H1 (cell line): Measurements from ENCODE around the gene PTPRJ. TPM values are rescaled to one million over a fixed set of nuclear protein-coding genes. Genes with fewer than 3 reads are reported as not detected.

Experiments
- CEBPB ChIP-seq: IDR thresholded peaks from 2 replicates; pipeline ENCODE4 v1.6.1; 2012; ENCODE audit warnings: low read depth, low read length
- CREB1 ChIP-seq: IDR thresholded peaks from 2 replicates; pipeline ENCODE4 v1.6.1; 2012; ENCODE audit warnings: inconsistent platforms
- HDAC6 ChIP-seq: IDR thresholded peaks from one replicate; pipeline ENCODE4 v1.7.1; 2012; ENCODE audit warnings: low read depth, mild to moderate bottlenecking, inconsistent platforms, low read length, moderate library complexity
- POU5F1 ChIP-seq: IDR thresholded peaks from 2 replicates; pipeline ENCODE4 v1.6.1; 2011; ENCODE audit warnings: low read depth, mild to moderate bottlenecking, low read length, moderate library complexity
- RXRA ChIP-seq: IDR thresholded peaks from 2 replicates; pipeline ENCODE4 v1.6.1; 2011; ENCODE audit warnings: low read depth, mild to moderate bottlenecking, low read length, moderate library complexity; ENCODE audit not compliant: insufficient read depth
- SIN3A ChIP-seq, 2 experiments: IDR thresholded peaks in 1 of 2; conservative IDR thresholded peaks in 1 of 2; 2 replicates each; pipeline ENCODE4 v1.6.1; 2011 to 2012; ENCODE audit warnings: low read length in 2 of 2, improper control_type of control experiment in 1 of 2, low read depth in 1 of 2, mild to moderate bottlenecking in 1 of 2
- SIX5 ChIP-seq: IDR thresholded peaks from 2 replicates; pipeline ENCODE4 v1.6.1; 2011; ENCODE audit warnings: mild to moderate bottlenecking, low read depth, low read length
- polyA plus RNA-seq, 7 experiments: library from polyadenylated mRNA; depleted of rRNA in 3 of 7; stranded (reverse) in 5 of 7; unstranded in 2 of 7; fragments of >200 nt in 5 of 7; fragments of 200-250 nt in 2 of 7; gene quantifications; 1 replicate in 5 of 7; 2 replicates in 1 of 7; 4 replicates in 1 of 7; pipeline versions ENCODE4 v1.2.1 to v1.2.3, GENCODE V29; 2011 to 2013; ENCODE audit warnings: missing spikeins in 2 of 7, mixed read lengths in 2 of 7
- total RNA-seq: library from RNA; stranded (reverse); fragmentation: NEBNext Ultra II Directional; extraction: Animal tissue kit (Norgen Biotek cat#: 25700); gene quantifications from 2 replicates; pipeline ENCODE4 v1.2.1, GENCODE V29; 2021
- TF ChIP-seq, protein P1 (sequence below): fragments of 300-600 bp; sonication (generic); IDR thresholded peaks from 2 replicates; pipeline ENCODE4 v1.7.1; 2012; ENCODE audit warnings: low read length, moderate library complexity, mild to moderate bottlenecking, inconsistent platforms; ENCODE audit not compliant: insufficient replicate concordance
- TF ChIP-seq, protein P2 (sequence below), 3 experiments: IDR thresholded peaks; 1 replicate in 2 of 3; 2 replicates in 1 of 3; pipeline versions ENCODE4 v1.5.1 to v1.6.1; 2011; ENCODE audit warnings: low read length in 3 of 3, mild to moderate bottlenecking in 3 of 3, inconsistent platforms in 2 of 3, low read depth in 1 of 3, moderate library complexity in 1 of 3; ENCODE audit not compliant: insufficient read depth in 1 of 3; ENCODE audit errors: control extremely low read depth in 1 of 3

The PTPRJ gene
- total and polyA plus RNA-seq, 2 of the 8 experiments (the other 6 are each of a cell fraction or from before 2014, with no cell fraction given), result 4.4 to 22.6 TPM

DNA sequence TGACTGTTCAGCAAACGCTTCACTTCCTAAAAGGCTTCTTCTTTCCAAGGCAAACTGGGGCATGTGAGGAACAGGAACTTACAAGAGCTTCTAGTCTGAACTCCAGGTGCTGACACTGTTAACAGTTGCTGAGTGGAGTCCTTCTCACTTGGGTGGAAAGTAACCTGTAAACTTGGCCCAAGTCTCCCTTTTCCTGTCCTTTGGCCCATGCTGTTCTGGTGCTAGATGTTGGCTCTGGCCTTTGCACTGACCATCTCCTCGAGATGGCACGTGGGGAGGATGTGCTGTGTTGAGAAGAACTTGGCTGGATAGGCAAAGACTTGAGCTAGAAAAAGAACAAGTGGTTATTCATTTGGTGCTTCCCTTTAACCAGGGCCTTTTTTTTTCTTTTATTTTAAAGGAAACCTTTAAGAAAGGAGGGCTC, 53.6 kb downstream of the PTPRJ start (continued):
- TF ChIP-seq, protein P1, sequence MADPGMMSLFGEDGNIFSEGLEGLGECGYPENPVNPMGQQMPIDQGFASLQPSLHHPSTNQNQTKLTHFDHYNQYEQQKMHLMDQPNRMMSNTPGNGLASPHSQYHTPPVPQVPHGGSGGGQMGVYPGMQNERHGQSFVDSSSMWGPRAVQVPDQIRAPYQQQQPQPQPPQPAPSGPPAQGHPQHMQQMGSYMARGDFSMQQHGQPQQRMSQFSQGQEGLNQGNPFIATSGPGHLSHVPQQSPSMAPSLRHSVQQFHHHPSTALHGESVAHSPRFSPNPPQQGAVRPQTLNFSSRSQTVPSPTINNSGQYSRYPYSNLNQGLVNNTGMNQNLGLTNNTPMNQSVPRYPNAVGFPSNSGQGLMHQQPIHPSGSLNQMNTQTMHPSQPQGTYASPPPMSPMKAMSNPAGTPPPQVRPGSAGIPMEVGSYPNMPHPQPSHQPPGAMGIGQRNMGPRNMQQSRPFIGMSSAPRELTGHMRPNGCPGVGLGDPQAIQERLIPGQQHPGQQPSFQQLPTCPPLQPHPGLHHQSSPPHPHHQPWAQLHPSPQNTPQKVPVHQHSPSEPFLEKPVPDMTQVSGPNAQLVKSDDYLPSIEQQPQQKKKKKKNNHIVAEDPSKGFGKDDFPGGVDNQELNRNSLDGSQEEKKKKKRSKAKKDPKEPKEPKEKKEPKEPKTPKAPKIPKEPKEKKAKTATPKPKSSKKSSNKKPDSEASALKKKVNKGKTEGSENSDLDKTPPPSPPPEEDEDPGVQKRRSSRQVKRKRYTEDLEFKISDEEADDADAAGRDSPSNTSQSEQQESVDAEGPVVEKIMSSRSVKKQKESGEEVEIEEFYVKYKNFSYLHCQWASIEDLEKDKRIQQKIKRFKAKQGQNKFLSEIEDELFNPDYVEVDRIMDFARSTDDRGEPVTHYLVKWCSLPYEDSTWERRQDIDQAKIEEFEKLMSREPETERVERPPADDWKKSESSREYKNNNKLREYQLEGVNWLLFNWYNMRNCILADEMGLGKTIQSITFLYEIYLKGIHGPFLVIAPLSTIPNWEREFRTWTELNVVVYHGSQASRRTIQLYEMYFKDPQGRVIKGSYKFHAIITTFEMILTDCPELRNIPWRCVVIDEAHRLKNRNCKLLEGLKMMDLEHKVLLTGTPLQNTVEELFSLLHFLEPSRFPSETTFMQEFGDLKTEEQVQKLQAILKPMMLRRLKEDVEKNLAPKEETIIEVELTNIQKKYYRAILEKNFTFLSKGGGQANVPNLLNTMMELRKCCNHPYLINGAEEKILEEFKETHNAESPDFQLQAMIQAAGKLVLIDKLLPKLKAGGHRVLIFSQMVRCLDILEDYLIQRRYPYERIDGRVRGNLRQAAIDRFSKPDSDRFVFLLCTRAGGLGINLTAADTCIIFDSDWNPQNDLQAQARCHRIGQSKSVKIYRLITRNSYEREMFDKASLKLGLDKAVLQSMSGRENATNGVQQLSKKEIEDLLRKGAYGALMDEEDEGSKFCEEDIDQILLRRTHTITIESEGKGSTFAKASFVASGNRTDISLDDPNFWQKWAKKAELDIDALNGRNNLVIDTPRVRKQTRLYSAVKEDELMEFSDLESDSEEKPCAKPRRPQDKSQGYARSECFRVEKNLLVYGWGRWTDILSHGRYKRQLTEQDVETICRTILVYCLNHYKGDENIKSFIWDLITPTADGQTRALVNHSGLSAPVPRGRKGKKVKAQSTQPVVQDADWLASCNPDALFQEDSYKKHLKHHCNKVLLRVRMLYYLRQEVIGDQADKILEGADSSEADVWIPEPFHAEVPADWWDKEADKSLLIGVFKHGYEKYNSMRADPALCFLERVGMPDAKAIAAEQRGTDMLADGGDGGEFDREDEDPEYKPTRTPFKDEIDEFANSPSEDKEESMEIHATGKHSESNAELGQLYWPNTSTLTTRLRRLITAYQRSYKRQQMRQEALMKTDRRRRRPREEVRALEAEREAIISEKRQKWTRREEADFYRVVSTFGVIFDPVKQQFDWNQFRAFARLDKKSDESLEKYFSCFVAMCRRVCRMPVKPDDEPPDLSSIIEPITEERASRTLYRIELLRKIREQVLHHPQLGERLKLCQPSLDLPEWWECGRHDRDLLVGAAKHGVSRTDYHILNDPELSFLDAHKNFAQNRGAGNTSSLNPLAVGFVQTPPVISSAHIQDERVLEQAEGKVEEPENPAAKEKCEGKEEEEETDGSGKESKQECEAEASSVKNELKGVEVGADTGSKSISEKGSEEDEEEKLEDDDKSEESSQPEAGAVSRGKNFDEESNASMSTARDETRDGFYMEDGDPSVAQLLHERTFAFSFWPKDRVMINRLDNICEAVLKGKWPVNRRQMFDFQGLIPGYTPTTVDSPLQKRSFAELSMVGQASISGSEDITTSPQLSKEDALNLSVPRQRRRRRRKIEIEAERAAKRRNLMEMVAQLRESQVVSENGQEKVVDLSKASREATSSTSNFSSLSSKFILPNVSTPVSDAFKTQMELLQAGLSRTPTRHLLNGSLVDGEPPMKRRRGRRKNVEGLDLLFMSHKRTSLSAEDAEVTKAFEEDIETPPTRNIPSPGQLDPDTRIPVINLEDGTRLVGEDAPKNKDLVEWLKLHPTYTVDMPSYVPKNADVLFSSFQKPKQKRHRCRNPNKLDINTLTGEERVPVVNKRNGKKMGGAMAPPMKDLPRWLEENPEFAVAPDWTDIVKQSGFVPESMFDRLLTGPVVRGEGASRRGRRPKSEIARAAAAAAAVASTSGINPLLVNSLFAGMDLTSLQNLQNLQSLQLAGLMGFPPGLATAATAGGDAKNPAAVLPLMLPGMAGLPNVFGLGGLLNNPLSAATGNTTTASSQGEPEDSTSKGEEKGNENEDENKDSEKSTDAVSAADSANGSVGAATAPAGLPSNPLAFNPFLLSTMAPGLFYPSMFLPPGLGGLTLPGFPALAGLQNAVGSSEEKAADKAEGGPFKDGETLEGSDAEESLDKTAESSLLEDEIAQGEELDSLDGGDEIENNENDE, result no peak
- TF ChIP-seq RXRA (no peak), HDAC6 (no peak), SIN3A (conservative IDR thresholded peaks at IDR 0.05 in 1 of 2, IDR thresholded peaks at IDR 0.05 in 1 of 2; ENCODE audit: low read depth in 1 of 2, low read length in 2 of 2) (no peak), SIX5 (no peak), POU5F1 (no peak), CREB1 (no peak), CEBPB (no peak)
- TF ChIP-seq, protein P2, sequence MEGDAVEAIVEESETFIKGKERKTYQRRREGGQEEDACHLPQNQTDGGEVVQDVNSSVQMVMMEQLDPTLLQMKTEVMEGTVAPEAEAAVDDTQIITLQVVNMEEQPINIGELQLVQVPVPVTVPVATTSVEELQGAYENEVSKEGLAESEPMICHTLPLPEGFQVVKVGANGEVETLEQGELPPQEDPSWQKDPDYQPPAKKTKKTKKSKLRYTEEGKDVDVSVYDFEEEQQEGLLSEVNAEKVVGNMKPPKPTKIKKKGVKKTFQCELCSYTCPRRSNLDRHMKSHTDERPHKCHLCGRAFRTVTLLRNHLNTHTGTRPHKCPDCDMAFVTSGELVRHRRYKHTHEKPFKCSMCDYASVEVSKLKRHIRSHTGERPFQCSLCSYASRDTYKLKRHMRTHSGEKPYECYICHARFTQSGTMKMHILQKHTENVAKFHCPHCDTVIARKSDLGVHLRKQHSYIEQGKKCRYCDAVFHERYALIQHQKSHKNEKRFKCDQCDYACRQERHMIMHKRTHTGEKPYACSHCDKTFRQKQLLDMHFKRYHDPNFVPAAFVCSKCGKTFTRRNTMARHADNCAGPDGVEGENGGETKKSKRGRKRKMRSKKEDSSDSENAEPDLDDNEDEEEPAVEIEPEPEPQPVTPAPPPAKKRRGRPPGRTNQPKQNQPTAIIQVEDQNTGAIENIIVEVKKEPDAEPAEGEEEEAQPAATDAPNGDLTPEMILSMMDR (IDR thresholded peaks at IDR 0.05; ENCODE audit: control extremely low read depth in 1 of 3, insufficient read depth in 1 of 3, low read depth in 1 of 3, low read length in 3 of 3), result no peak
